ENCODE results near the gene SBF2.

- TF ChIP-seq CTCF (IDR thresholded peaks at IDR 0.05; ENCODE audit: low read length) (no peak), EZH2 (optimal IDR thresholded peaks at IDR 0.05; ENCODE audit: low read depth, low read length) (no peak)
These were observed 467.6 kb downstream of the SBF2 start for GRCh38 chr11:9826390-9826789.
